ENCODE measurements around the gene RAD51B. TPM values are rescaled to one million over a fixed set of nuclear protein-coding genes. Genes with fewer than 3 reads are reported as not detected.
A peak's percentile ranks its signal among the peaks of the same experiment; 100 is the strongest.

The RAD51B gene
- total RNA-seq, 5 donors from 2014 or later (not counting 1 experiment from before 2014, with no cell fraction given) = 25.4 to 47.9 (median 30.0) TPM

DNA sequence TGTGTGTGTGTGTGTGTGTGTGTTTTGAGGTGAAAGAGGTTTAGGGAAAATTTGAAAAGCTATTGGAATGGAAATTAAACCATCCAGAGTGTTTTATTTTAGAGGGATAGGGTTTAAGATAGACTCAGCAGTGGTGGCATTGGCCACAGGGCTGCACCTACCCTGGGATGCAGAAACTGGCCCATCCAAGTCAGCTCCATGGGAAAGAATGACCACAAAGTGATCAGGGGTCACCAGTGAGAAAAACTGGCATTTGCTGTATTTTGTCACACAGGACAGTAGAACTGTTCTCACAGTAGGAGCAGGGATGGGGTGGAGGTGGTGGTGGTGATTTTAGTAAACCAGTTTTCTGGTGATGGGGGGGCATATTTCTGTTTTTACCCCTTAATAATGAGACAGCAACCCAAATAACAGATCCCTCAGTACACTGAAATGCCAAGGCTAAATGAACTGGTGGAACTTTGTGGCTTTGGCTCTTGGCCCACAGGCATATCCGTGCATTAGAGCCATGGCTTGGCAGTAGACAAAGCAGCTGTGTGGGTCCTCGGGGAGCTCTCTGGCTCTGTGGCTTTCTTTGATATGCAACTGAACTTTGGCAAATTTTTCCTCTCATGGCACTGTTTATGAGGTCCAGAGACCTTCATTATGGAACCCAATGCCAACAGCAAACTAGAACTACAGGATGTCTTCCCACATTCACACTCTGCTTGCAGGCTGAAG lies 625.0 kb downstream of the RAD51B start:
- Histone ChIP-seq H3K4me3 (ENCODE audit: control insufficient read depth in 1 of 2, extremely low read depth in 1 of 2, low read length in 1 of 2) (no peak overlapping the region), H3K27ac (ENCODE audit: low read length) (no peak overlapping the region), H3K27me3 (replicated peaks in 1 of 2; ENCODE audit: control insufficient read depth in 2 of 2, extremely low read depth in 1 of 2, insufficient read depth in 2 of 2, low read length in 1 of 2) (no peaks in the 10 kb centered on the region), H3K36me3 (ENCODE audit: control insufficient read depth in 2 of 2, extremely low read depth in 1 of 2, insufficient read depth in 1 of 2, low read length in 1 of 2) (no peaks in the 10 kb centered on the region), H3K4me1 (ENCODE audit: control insufficient read depth in 1 of 2, extremely low read depth in 1 of 2, insufficient read depth in 2 of 2, low read length in 2 of 2) (no peaks in the 10 kb centered on the region), H3K9me3 (no peaks in the 10 kb centered on the region)
- ATAC-seq (replicated peaks in 1 of 4) = no peak
- ChIA-PET CTCF (interaction anchor here in 1 of 2 donors (0.7 kb wide), 1 partner anchor 169 kb away, joined by 3 read pairs; no protein-coding TSS in a partner anchor), POLR2A (interaction anchor here in 1 of 2 donors (0.7 kb wide), 1 partner anchor 59 kb away, joined by 3 read pairs; no protein-coding TSS in a partner anchor)
- H3K4me1 Mint-ChIP-seq = peaks cover 0 to 12% (median 10%) of the 10 kb centered on the region in 3 donors
- H3K36me3 Mint-ChIP-seq = peaks cover 4% of the 10 kb centered on the region
- H3K9me3 Mint-ChIP-seq = no peaks in the 10 kb centered on the region
- 68% methylated on average over 2 of the region's 2 CpGs for WGBS (ENCODE audit: insufficient coverage)
- no peak overlapping the region for H3K4me3 Mint-ChIP-seq
- no peaks in the 10 kb centered on the region for H3K27me3 Mint-ChIP-seq
- DNase-seq = no peak
- no peak overlapping the region for H3K27ac Mint-ChIP-seq

DNA sequence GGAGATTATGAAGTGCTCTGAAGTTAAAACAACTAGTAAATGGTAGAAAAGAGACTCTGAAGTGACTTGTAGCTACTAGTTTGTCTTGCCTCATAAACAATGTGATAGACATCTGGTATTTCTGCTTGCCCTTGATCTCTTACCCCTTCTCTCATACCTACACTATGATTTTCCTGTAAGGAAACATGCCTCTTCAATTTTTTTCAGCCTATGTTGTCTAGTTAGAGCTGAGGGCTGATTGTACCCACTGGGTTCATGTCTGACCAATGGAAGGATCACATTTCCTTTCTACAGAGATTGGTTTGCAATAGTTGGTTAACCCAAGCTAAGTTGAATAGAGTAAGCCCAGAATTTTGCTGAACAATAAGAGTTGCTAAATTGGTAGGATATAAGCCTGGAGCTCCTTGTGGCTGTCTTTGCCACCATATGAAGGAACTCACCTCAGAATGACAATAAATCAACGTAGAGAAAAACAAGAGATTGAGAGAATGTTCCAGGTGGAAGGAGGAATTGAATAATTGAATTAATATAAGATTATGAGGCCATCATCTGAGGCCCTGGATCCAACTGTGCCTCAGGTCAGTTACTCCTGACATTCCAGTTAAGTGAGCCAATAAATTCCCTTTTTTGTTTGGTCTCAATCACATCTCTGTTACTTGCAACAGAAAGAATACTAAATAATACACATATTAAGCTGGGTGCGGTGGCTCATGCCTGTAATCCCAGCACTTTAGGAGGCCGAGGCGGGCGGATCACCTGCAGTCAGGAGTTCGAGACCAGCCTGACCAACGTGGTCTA lies 626.9 kb downstream of the RAD51B start:
- no peak overlapping the region for H3K4me3 ChIP-seq (ENCODE audit: control insufficient read depth in 1 of 2, extremely low read depth in 1 of 2, low read length in 1 of 2)
- Mint-ChIP-seq H3K36me3 (peaks cover 4% of the 10 kb centered on the region), H3K4me1 (peaks cover 0 to 9% (median 5%) of the 10 kb centered on the region in 3 donors), H3K27me3 (no peaks in the 10 kb centered on the region), H3K4me3 (no peak overlapping the region), H3K9me3 (no peaks in the 10 kb centered on the region), H3K27ac (no peak overlapping the region)
- ChIA-PET POLR2A (interaction anchor here in 1 of 2 donors (0.5 kb wide), 1 partner anchor 523 kb away, joined by 3 read pairs; no protein-coding TSS in a partner anchor), CTCF (interaction anchor here in 1 of 2 donors (0.6 kb wide), 1 partner anchor 12 kb away, joined by 6 read pairs; no protein-coding TSS in a partner anchor)
- ATAC-seq (replicated peaks in 1 of 4) (no peak), DNase-seq (no peak)
- H3K36me3 ChIP-seq (ENCODE audit: control insufficient read depth in 2 of 2, extremely low read depth in 1 of 2, insufficient read depth in 1 of 2, low read length in 1 of 2) = no peaks in the 10 kb centered on the region
- WGBS (ENCODE audit: insufficient coverage) = 100% methylated on average over 2 of the region's 7 CpGs
- no peak overlapping the region for H3K27ac ChIP-seq (ENCODE audit: low read length)
- no peaks in the 10 kb centered on the region for H3K27me3 ChIP-seq (replicated peaks in 1 of 2; ENCODE audit: control insufficient read depth in 2 of 2, extremely low read depth in 1 of 2, insufficient read depth in 2 of 2, low read length in 1 of 2)
- H3K4me1 ChIP-seq (ENCODE audit: control insufficient read depth in 1 of 2, extremely low read depth in 1 of 2, insufficient read depth in 2 of 2, low read length in 2 of 2) = no peaks in the 10 kb centered on the region
- no peaks in the 10 kb centered on the region for H3K9me3 ChIP-seq

DNA sequence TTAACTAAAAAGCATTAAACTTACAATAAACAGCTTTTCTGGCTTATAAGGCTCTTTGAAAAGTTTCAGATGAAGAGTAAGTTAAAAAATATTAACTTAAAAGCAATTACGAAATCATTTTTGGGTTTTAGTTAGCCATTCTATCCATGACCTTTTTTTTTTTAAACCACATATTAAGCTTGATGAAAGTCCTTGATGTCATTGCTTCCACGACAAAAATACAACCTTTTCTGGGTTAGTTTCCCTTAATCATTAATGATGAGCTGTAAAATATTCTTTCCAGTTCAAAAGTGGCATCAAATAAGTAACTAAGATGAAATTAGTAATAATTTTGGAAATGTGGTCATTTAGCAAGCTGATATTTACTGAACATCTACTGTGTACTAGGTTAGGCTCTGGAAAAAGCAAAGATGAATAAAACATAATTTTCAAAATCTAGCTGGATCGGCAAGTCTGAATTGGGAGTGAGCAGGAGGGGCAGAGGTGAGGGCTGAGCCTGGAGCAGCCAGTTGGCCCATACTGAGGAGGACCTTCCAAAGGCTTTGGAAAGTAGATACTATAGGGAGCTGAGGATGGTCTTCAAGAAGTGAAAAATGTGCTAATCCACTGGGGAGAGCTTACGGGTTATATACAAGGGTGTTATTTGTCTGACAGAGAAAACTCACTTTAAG lies 628.1 kb downstream of the RAD51B start:
- ChIA-PET POLR2A (interaction anchor here in 1 of 2 donors (0.6 kb wide), 1 partner anchor 744 kb away, joined by 5 read pairs; the partner anchor contains the start of gene EXD2), CTCF (no interaction called here)
- Histone ChIP-seq H3K4me3 (ENCODE audit: control insufficient read depth in 1 of 2, extremely low read depth in 1 of 2, low read length in 1 of 2) (no peak overlapping the region), H3K27me3 (replicated peaks in 1 of 2; ENCODE audit: control insufficient read depth in 2 of 2, extremely low read depth in 1 of 2, insufficient read depth in 2 of 2, low read length in 1 of 2) (no peaks in the 10 kb centered on the region), H3K9me3 (no peaks in the 10 kb centered on the region), H3K27ac (ENCODE audit: low read length) (no peak overlapping the region), H3K4me1 (ENCODE audit: control insufficient read depth in 1 of 2, extremely low read depth in 1 of 2, insufficient read depth in 2 of 2, low read length in 2 of 2) (no peaks in the 10 kb centered on the region), H3K36me3 (ENCODE audit: control insufficient read depth in 2 of 2, extremely low read depth in 1 of 2, insufficient read depth in 1 of 2, low read length in 1 of 2) (no peaks in the 10 kb centered on the region)
- DNase-seq (no peak), ATAC-seq (replicated peaks in 1 of 4) (no peak)
- Mint-ChIP-seq H3K4me3 (no peak overlapping the region), H3K4me1 (peaks cover 0 to 9% (median 5%) of the 10 kb centered on the region in 3 donors), H3K9me3 (no peaks in the 10 kb centered on the region), H3K27ac (no peak overlapping the region), H3K36me3 (peaks cover 7% of the 10 kb centered on the region), H3K27me3 (no peaks in the 10 kb centered on the region)
- WGBS (ENCODE audit: insufficient coverage) = 100% methylated on average over 1 of the region's 4 CpGs

DNA sequence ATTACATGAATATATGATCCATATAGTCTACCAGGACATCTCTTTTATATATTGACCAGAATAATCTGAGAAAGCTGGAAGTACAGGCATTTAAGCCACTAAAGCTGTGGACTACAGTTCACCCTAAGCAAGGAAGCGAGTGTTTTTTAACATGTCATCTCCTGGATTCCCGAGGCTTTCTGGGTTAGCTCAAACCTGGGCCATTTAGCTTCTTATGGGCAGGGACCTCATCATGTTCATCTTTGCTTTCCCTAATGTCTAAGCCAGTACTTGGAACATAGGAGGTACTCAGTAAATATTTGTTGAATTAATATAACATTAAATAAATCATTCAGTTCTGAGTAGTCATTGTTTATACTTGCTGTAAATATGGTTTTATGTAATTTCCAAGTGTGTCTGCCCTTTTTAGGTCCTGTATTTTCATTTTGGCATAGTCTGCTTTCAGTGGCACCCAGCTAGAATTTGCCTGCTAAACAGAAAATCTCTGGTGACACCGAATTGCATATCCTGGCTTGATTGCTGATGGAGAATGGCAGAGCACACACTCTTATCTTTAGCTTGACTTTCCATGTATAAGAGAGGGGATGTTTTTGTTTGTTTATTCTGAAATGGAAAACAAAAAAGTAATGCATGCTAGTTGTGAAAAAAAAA lies 628.8 kb downstream of the RAD51B start:
- no peaks in the 10 kb centered on the region for H3K4me1 ChIP-seq (ENCODE audit: control insufficient read depth in 1 of 2, extremely low read depth in 1 of 2, insufficient read depth in 2 of 2, low read length in 2 of 2)
- Mint-ChIP-seq H3K27me3 (no peaks in the 10 kb centered on the region), H3K9me3 (no peaks in the 10 kb centered on the region), H3K36me3 (peaks cover 7% of the 10 kb centered on the region), H3K4me3 (no peak overlapping the region), H3K4me1 (peaks cover 0 to 10% (median 9%) of the 10 kb centered on the region in 3 donors), H3K27ac (no peak overlapping the region)
- H3K27me3 ChIP-seq (replicated peaks in 1 of 2; ENCODE audit: control insufficient read depth in 2 of 2, extremely low read depth in 1 of 2, insufficient read depth in 2 of 2, low read length in 1 of 2) = no peaks in the 10 kb centered on the region
- DNase-seq (no peak), ATAC-seq (replicated peaks in 1 of 4) (no peak)
- ChIA-PET CTCF (interaction anchor here in 1 of 2 donors (0.6 kb wide), 1 partner anchor 166 kb away, joined by 9 read pairs; no protein-coding TSS in a partner anchor), POLR2A (interaction anchor here (0.6 to 1.0 kb wide), 3 partner anchors 9 to 743 kb away, joined by 3 to 5 read pairs (median 4); partner anchors contain the start of gene EXD2 (in 1 of the 2))
- H3K27ac ChIP-seq (ENCODE audit: low read length) = no peak overlapping the region
- H3K9me3 ChIP-seq = no peaks in the 10 kb centered on the region
- 83% methylated on average over 1 of the region's 3 CpGs for WGBS (ENCODE audit: insufficient coverage)
- H3K4me3 ChIP-seq (ENCODE audit: control insufficient read depth in 1 of 2, extremely low read depth in 1 of 2, low read length in 1 of 2) = no peak overlapping the region
- H3K36me3 ChIP-seq (ENCODE audit: control insufficient read depth in 2 of 2, extremely low read depth in 1 of 2, insufficient read depth in 1 of 2, low read length in 1 of 2) = no peaks in the 10 kb centered on the region

DNA sequence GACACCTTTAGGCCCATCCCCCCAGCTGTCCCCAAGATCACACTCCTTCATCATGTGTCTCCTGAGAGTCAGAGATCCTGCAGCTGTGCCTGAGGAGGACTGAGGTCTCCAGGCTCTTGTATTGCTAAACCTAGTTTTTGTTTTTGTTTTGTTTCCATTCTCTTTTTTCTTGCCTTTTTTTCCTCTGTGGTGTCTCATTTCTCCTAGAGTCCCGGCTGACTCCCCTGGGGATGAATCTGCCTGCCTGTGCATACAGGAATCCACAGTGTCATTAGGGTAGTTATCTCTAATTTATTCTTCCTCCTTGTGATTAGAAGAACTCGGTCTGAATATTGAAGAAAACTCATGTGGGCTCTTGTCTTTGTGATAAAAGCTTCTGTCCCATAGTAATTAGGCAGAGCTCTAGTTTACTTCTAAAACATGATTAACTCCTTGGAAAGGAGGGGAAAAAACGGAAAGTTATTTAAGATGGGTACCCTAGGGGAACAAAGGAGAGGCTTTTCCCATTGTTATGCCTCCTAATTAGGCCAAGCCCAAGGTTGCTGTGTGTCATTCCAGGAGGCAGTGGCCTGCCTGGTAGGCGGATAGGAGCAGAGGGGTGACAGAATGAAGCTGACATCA lies 630.1 kb downstream of the RAD51B start:
- Histone ChIP-seq H3K27ac (ENCODE audit: low read length) (no peak overlapping the region), H3K4me3 (ENCODE audit: control insufficient read depth in 1 of 2, extremely low read depth in 1 of 2, low read length in 1 of 2) (no peak overlapping the region), H3K9me3 (peaks cover 3% of the 10 kb centered on the region), H3K36me3 (ENCODE audit: control insufficient read depth in 2 of 2, extremely low read depth in 1 of 2, insufficient read depth in 1 of 2, low read length in 1 of 2) (no peaks in the 10 kb centered on the region), H3K4me1 (ENCODE audit: control insufficient read depth in 1 of 2, extremely low read depth in 1 of 2, insufficient read depth in 2 of 2, low read length in 2 of 2) (no peaks in the 10 kb centered on the region), H3K27me3 (replicated peaks in 1 of 2; ENCODE audit: control insufficient read depth in 2 of 2, extremely low read depth in 1 of 2, insufficient read depth in 2 of 2, low read length in 1 of 2) (no peaks in the 10 kb centered on the region)
- Mint-ChIP-seq H3K27me3 (no peaks in the 10 kb centered on the region), H3K9me3 (peaks cover 0 to 9% (median 2%) of the 10 kb centered on the region in 3 donors), H3K4me1 (peaks cover 5 to 12% (median 11%) of the 10 kb centered on the region in 3 donors), H3K27ac (peak overlapping the region in 1 of 2 donors; percentile 56), H3K4me3 (no peak overlapping the region), H3K36me3 (peaks cover 11% of the 10 kb centered on the region)
- DNase-seq = no peak
- ChIA-PET CTCF (interaction anchor here in 1 of 2 donors (0.7 kb wide), 1 partner anchor 52 kb away, joined by 3 read pairs; no protein-coding TSS in a partner anchor), POLR2A (interaction anchor here in 1 of 2 donors (0.6 kb wide), 1 partner anchor 25 kb away, joined by 10 read pairs; no protein-coding TSS in a partner anchor)
- WGBS (ENCODE audit: insufficient coverage) = no CpG with 5 or more reads among the region's 4 CpGs
- ATAC-seq (replicated peaks in 1 of 4) = no peak
